Left ventricle myocardium inferior (tissue), 1 donor: Measurements from ENCODE around the gene MIR17HG. TPM values are rescaled to one million over a fixed set of nuclear protein-coding genes. Genes with fewer than 3 reads are reported as not detected.
"Not testable (repeated sequence)": the region's sequence is repeated elsewhere in the genome, so short reads cannot be mapped to it uniquely, and the experiment has no call there.

ENCODE experiments used
- DNase-seq: peaks from one replicate; pipeline ENCODE4 v3.0.0-alpha.2; 2020
- H3K27ac ChIP-seq: fragments of 200-600 bp; replicated peaks from 2 replicates; pipeline ENCODE4 v1.8.0; 2021
- H3K27me3 ChIP-seq: fragments of 200-600 bp; 2 replicates; pipeline ENCODE4 v1.8.0; 2021; ENCODE audit warnings: low read depth
- H3K36me3 ChIP-seq: fragments of 200-600 bp; 2 replicates; pipeline ENCODE4 v1.8.0; 2021
- H3K4me1 ChIP-seq: fragments of 200-600 bp; 2 replicates; pipeline ENCODE4 v1.8.0; 2021
- H3K4me3 ChIP-seq: fragments of 200-600 bp; 2 replicates; pipeline ENCODE4 v1.8.0; 2021; ENCODE audit warnings: mild to moderate bottlenecking, moderate library complexity
- H3K9me3 ChIP-seq: fragments of 200-600 bp; replicated peaks from 2 replicates; pipeline ENCODE4 v1.8.0; 2021
- intact Hi-C: fragments of 100-400 bp; cut with micrococcal nuclease; formaldehyde crosslinking; loops from one replicate; pipeline ENCODE4 v1.11.0; 2022
- total RNA-seq: library from RNA; stranded (reverse); fragmentation: NEBNext Ultra II Directional; extraction: Animal tissue kit (Norgen Biotek cat#: 25700); gene quantifications from one replicate; pipeline ENCODE4 v1.2.1, GENCODE V29; 2021
- TF ChIP-seq, protein P1 (sequence below): fragments of 200-600 bp; IDR thresholded peaks from 2 replicates; pipeline ENCODE4 v1.8.0; 2021; ENCODE audit warnings: antibody characterized with exemption, mild to moderate bottlenecking, borderline replicate concordance
- donor health status: DM: no; HTN: yes; CAD: no; lungs with severe emphysema.

The MIR17HG gene
- total RNA-seq, 1 donor from 2014 or later = 1.3 TPM

DNA sequence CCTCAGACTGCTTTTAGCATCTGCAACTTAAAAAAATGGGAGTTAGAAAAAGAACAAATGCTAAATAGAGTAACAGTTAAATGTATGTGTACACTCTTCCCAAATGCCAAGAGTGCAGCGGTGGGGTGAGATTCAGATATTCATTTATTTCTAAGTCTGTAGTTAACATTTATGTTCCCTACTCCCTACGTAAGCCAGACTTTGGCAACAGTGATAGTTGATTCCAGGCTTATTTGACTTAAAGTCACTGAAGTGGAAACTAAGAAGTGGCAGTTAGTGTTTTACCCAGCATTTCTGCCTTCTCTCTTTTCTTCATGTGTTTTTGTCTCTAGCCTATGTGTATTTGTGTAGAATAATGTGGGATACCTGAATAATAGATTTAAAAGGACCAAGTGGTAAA is 4.5 kb downstream of the MIR17HG start:
- no peak for DNase-seq
- intact Hi-C loops = no loop called here
- Histone ChIP-seq H3K9me3 (no peaks in the 10 kb centered on the region), H3K27me3 (no peaks in the 10 kb centered on the region), H3K4me3 (no peak overlapping the region), H3K36me3 (peaks cover 49% of the 10 kb centered on the region), H3K4me1 (peaks cover 47% of the 10 kb centered on the region), H3K27ac (no peak overlapping the region)
- TF ChIP-seq, protein P1, sequence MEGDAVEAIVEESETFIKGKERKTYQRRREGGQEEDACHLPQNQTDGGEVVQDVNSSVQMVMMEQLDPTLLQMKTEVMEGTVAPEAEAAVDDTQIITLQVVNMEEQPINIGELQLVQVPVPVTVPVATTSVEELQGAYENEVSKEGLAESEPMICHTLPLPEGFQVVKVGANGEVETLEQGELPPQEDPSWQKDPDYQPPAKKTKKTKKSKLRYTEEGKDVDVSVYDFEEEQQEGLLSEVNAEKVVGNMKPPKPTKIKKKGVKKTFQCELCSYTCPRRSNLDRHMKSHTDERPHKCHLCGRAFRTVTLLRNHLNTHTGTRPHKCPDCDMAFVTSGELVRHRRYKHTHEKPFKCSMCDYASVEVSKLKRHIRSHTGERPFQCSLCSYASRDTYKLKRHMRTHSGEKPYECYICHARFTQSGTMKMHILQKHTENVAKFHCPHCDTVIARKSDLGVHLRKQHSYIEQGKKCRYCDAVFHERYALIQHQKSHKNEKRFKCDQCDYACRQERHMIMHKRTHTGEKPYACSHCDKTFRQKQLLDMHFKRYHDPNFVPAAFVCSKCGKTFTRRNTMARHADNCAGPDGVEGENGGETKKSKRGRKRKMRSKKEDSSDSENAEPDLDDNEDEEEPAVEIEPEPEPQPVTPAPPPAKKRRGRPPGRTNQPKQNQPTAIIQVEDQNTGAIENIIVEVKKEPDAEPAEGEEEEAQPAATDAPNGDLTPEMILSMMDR = no peak

DNA sequence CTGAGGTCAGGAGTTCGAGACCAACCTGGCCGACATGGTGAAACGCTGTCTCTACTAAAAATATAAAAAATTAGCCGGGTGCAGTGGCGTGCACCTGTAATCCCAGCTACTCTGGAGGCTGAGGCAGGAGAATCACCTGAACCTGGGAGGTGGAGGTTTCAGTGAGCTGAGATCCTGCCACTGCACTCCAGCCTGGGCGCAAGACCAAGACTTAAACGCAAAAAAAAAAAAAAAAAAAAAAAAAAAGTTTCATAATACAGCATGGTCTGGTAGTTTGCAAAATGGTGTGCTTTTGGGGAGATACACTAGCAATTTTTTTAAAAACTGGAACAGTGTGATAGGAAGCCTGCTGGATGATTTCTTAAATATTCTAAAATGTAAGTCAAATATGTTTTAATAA is 5.4 kb downstream of the MIR17HG start:
- intact Hi-C loops, DNase-seq, H3K4me3 ChIP-seq, H3K9me3 ChIP-seq, H3K27ac ChIP-seq, H3K27me3 ChIP-seq: not testable (repeated sequence)
- H3K36me3 ChIP-seq = peaks cover 56% of the 10 kb centered on the region
- peaks cover 45% of the 10 kb centered on the region for H3K4me1 ChIP-seq

DNA sequence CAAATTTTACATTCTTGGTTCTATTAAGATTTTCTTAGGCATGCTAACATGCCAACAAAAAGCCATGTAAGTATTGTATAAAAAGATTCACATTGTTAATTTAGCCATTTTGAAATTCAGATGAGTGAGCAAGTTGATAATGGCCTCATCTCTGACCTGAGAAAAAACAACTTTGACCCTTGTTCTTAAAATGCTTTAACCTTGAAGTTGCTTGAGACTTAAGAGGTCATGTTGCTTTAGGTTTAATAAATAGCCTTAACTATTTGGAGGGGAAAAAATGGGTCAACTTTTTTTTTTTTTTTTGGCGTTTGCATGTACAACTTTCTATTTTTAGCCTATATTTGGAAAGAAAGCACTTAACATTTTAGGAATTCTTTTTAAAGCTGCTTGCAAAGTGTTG is 6.0 kb downstream of the MIR17HG start:
- peaks cover 56% of the 10 kb centered on the region for H3K36me3 ChIP-seq
- H3K4me3 ChIP-seq = no peak overlapping the region
- DNase-seq = no peak
- peaks cover 41% of the 10 kb centered on the region for H3K4me1 ChIP-seq
- TF ChIP-seq, protein P1 = no peak
- intact Hi-C loops = no loop called here
- H3K9me3 ChIP-seq = no peaks in the 10 kb centered on the region
- H3K27ac ChIP-seq = no peak overlapping the region
- H3K27me3 ChIP-seq = no peaks in the 10 kb centered on the region

DNA sequence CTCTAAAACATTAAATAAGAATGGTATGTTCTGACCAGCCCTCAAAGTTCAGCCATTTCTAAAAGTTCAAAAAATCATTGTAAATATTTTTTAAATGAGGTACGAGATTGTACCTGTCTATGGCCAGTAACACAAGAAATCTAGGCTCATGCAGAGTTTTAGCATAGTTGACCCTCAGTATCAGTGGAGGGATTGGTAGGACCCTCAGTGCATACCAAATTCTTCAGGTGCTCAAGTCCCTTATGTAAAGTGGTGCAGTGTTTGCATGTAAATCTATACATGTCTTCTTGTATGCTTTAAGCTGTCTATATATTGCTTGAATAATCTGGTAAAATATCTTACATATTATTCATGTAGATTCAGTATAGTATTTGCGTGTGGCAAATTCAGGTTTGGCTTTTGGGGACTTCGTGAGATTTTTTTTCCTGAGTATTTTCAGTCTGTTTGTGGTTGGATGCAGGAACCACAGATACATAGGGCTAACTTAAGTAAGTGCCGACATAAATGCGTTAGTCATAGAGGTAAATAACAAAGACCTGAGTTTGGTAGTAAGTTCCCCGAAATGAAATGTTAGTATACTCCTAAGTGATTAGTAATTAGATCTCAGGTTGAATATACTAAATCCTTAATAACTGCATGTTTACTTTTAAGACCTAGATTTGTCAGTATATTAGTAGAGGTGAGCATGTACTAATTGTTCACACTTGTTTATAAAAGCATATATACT is 7.8 kb downstream of the MIR17HG start:
- H3K27me3 ChIP-seq = no peaks in the 10 kb centered on the region
- peaks cover 51% of the 10 kb centered on the region for H3K36me3 ChIP-seq
- H3K27ac ChIP-seq = no peak overlapping the region
- TF ChIP-seq, protein P1 = no peak
- DNase-seq = no peak
- H3K4me3 ChIP-seq = no peak overlapping the region
- peaks cover 29% of the 10 kb centered on the region for H3K4me1 ChIP-seq
- intact Hi-C loops = no loop called here
- no peaks in the 10 kb centered on the region for H3K9me3 ChIP-seq

DNA sequence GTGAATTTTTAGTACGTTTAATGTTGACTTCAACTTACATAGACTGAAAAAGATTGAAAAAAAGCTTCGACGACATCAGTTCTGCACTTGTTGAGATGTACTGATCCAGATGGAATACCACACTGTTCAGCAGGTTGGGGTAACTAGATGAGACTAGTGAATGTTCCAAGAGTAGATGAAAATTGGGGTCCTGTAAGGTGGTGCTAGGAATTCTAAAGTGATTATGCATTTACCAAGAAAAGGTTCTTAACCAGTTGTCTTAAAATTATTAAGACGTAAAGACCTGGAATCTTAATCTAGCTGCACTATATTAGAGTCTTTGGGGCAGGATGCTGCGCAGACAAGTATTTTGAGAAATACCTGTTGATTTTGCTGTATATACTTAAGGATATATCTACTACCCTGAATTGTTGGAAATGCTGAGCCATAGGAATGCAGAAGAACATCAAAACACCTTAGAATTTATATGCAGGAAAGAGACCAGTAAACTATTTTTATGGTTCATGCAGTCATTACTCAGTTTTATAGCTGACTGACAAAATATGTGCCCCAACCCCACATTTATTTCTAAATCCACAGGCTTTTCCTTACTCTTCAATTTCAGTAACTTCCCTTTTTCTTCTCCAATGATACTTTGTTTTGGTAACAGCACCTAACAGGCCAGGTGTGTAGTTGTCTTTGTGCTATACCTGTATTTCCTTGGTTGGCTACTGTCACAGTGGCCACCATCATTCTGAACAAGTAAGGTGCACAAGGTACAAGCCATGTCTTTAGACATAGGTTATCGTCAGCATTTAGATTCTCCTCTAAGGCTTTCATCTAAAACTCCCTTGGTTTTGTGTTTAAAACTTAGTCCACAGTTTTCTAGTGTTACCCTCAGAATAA is 8.6 kb downstream of the MIR17HG start:
- Histone ChIP-seq H3K36me3 (peaks cover 43% of the 10 kb centered on the region), H3K4me1 (peaks cover 21% of the 10 kb centered on the region), H3K27ac (no peak overlapping the region), H3K9me3 (no peaks in the 10 kb centered on the region), H3K27me3 (no peaks in the 10 kb centered on the region), H3K4me3 (no peak overlapping the region)
- no peak for DNase-seq
- TF ChIP-seq, protein P1 = no peak
- intact Hi-C loops = no loop called here
